Esophagus muscularis mucosa (tissue), 4 donors: ENCODE results near the gene ACVR1. TPM values are rescaled to one million over a fixed set of nuclear protein-coding genes. Genes with fewer than 3 reads are reported as not detected.

ENCODE experiments used
- DNase-seq: peaks from one replicate; pipeline ENCODE4 v3.0.0-alpha.2; 2017; ENCODE audit errors: extremely low spot score
- H3K27ac ChIP-seq, 4 donors: fragments of 200-600 bp; sonication (generic); replicated peaks in 1 of 4; 1 replicate in 3 of 4; 2 replicates in 1 of 4; pipeline ENCODE4 v1.5.1; 2016 to 2019; ENCODE audit warnings: mild to moderate bottlenecking in 1 of 4
- H3K27me3 ChIP-seq, 4 donors: fragments of 200-600 bp; sonication (generic); one replicate each; pipeline versions ENCODE4 v1.5.1 to v1.6.0; 2016 to 2019
- H3K36me3 ChIP-seq, 4 donors: fragments of 200-600 bp; sonication (generic); one replicate each; pipeline ENCODE4 v1.5.1; 2016 to 2019
- H3K4me1 ChIP-seq, 4 donors: fragments of 200-600 bp; sonication (generic); one replicate each; pipeline ENCODE4 v1.5.1; 2016 to 2019
- H3K4me3 ChIP-seq, 4 donors: fragments of 200-600 bp; sonication (generic); 1 replicate in 2 of 4; 2 replicates in 2 of 4; pipeline ENCODE4 v1.5.1; 2016 to 2019; ENCODE audit warnings: mild to moderate bottlenecking in 4 of 4, moderate library complexity in 1 of 4
- H3K9me3 ChIP-seq, 4 donors: fragments of 200-600 bp; sonication (generic); 1 replicate in 3 of 4; 2 replicates in 1 of 4; pipeline ENCODE4 v1.5.1; 2016 to 2019
- EP300 ChIP-seq: sonication (generic); formaldehyde crosslinking; IDR thresholded peaks from one replicate; pipeline ENCODE4 v1.6.1; 2017; ENCODE audit warnings: antibody characterized with exemption
- POLR2A ChIP-seq: fragments of 450-650 bp; IDR thresholded peaks from one replicate; pipeline ENCODE4 v1.6.1; 2017; ENCODE audit warnings: antibody characterized with exemption, moderate library complexity, mild to moderate bottlenecking, low read depth
- POLR2AphosphoS5 ChIP-seq, 2 donors: sonication (generic); formaldehyde crosslinking; IDR thresholded peaks; one replicate each; pipeline ENCODE4 v1.6.1; 2017; ENCODE audit warnings: antibody characterized with exemption in 2 of 2
- WGBS: methylation state at CpG from one replicate; pipeline ENCODE4 v1.1.5; 2018; 5-methylcytosine and 5-hydroxymethylcytosine counted together
- intact Hi-C: fragments of 100-400 bp; cut with DNase I; formaldehyde crosslinking; loops from one replicate; pipeline ENCODE4 v1.15.1; 2023
- total RNA-seq, 4 donors: library from RNA; depleted of rRNA; stranded (reverse); fragments of >200 nt; gene quantifications; one replicate each; pipeline versions ENCODE4 v1.1.0 to v1.2.1, GENCODE V29; 2016
- TF ChIP-seq, protein P1 (sequence below), 3 experiments: fragments of 200-600 bp in 2 of 3; fragments of 450-650 bp in 1 of 3; sonication (generic) in 2 of 3; IDR thresholded peaks; one replicate each; pipeline ENCODE4 v1.5.1; 2017 to 2019; ENCODE audit warnings: antibody characterized with exemption in 3 of 3, mild to moderate bottlenecking in 2 of 3, moderate library complexity in 1 of 3

The ACVR1 gene
- total RNA-seq, 4 donors from 2014 or later: 25.2 to 39.1 (median 32.3) TPM

DNA sequence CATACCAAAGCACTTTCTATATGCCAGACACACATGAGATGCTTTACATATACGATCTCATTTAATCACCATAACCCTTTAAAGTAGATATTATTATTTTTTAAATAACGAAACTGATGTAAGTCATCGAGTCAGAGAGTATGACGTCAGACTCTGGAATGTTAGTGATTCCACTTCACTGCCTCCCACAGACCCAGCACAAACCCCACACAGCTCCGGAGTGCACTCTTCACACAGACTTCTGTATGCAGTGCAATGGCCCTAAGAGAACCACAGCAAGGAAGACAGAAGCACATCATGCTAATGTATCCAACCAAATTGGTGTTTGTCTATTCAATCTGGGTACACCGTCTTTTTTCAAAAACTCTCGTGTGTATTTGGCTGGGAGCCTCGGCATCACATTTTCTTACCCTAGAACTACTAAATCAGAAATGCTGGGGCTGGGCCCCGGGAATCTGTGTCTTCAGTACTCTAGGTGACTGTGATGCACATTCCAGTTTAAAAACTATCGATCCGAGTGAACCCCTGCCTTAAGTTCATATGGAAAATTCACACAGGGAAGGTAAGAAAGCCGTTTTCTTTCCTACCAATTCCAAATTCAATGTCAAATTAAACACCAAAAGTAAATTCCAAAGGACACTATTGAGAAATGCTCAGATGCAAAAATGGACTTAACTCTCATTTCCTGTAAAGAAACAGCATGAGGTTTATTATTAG, 129.7 kb downstream of the ACVR1 start:
- H3K27ac ChIP-seq: no peak overlapping the region
- WGBS: 97% methylated on average over 12 of the region's 12 CpGs
- TF ChIP-seq POLR2AphosphoS5 (IDR thresholded peaks at IDR 0.05) (no peak), POLR2A (no peak)
- TF ChIP-seq, protein P1, sequence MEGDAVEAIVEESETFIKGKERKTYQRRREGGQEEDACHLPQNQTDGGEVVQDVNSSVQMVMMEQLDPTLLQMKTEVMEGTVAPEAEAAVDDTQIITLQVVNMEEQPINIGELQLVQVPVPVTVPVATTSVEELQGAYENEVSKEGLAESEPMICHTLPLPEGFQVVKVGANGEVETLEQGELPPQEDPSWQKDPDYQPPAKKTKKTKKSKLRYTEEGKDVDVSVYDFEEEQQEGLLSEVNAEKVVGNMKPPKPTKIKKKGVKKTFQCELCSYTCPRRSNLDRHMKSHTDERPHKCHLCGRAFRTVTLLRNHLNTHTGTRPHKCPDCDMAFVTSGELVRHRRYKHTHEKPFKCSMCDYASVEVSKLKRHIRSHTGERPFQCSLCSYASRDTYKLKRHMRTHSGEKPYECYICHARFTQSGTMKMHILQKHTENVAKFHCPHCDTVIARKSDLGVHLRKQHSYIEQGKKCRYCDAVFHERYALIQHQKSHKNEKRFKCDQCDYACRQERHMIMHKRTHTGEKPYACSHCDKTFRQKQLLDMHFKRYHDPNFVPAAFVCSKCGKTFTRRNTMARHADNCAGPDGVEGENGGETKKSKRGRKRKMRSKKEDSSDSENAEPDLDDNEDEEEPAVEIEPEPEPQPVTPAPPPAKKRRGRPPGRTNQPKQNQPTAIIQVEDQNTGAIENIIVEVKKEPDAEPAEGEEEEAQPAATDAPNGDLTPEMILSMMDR (IDR thresholded peaks at IDR 0.05): no peak
- no peaks in the 10 kb centered on the region for H3K27me3 ChIP-seq
- peaks cover 3 to 25% (median 12%) of the 10 kb centered on the region in 4 donors for H3K36me3 ChIP-seq
- peaks cover 0 to 13% (median 3%) of the 10 kb centered on the region in 4 donors for H3K4me1 ChIP-seq
- no peak for DNase-seq
- no peaks in the 10 kb centered on the region for H3K9me3 ChIP-seq
- intact Hi-C loops: no loop called here
- no peak overlapping the region for H3K4me3 ChIP-seq

- no peak for DNase-seq
- Histone ChIP-seq H3K9me3 (no peaks in the 10 kb centered on the region), H3K36me3 (peaks cover 0 to 8% (median 2%) of the 10 kb centered on the region in 4 donors), H3K27me3 (no peaks in the 10 kb centered on the region), H3K4me3 (no peak overlapping the region), H3K4me1 (peaks cover 0 to 8% (median 3%) of the 10 kb centered on the region in 4 donors), H3K27ac (no peak overlapping the region)
- intact Hi-C loops: no loop called here
- 98% methylated on average over 6 of the region's 6 CpGs for WGBS
- TF ChIP-seq, protein P1 (IDR thresholded peaks at IDR 0.05): no peak
- TF ChIP-seq POLR2A (no peak), POLR2AphosphoS5 (IDR thresholded peaks at IDR 0.05) (no peak), EP300 (no peak)
Observed at GRCh38 chr2:157744571-157745076, 131.5 kb downstream of the ACVR1 start.

DNA sequence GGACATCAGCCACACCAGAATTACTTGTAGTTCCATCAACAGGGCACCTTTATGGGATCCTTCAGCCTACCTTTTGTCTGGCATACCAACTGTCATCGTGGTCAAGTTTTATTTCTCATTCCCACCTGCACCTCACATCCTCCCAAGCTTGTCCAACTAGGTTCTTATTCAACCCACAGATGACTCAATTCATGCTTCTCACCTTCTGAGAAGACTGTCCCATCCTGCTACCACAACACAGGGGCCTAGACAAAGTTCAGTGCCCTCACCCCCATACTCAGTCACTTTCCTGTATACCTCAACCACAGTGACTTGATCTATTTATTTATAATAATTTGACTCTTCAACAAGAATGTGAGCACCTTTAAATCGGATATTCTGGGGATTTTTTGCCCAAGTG, 133.1 kb downstream of the ACVR1 start:
- no peaks in the 10 kb centered on the region for H3K9me3 ChIP-seq

DNA sequence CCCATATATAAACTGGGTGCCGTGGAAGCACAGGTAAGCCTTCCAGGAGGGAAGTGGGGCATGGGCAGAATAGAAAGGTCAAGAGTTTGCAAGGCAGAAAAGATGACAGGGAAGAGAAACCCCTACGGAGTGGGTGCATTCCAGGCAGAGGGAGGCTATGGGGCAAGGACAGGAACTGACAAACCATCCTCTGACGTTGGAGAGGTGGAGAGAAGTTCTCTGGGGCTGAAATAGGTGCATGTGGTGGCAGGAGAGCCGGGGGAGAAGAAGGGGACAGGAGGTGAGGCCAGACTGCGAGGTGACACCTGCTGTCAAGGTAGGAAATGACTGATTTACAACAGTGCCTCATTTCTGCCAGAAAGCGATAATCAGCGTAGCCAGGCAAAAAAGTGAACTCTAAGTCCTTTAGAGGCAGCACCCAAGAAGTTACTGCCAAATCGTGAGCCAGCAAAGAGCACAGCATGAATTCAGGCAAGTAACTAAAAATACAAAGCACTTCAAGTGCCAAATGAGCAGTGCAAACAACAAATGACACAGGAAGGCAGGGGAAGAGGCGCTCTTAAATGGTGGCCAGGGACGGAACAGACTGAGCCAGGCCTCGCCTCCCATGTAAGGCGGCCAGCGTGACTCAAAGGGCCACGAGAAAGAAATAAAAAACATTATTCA, 134.2 kb downstream of the ACVR1 start:
- no peaks in the 10 kb centered on the region for H3K4me1 ChIP-seq
- H3K27me3 ChIP-seq: no peaks in the 10 kb centered on the region
- H3K4me3 ChIP-seq: no peak overlapping the region
- intact Hi-C loops: no loop called here
- DNase-seq: no peak
- no peaks in the 10 kb centered on the region for H3K9me3 ChIP-seq
- H3K27ac ChIP-seq: no peak overlapping the region
- peaks cover 11 to 23% (median 14%) of the 10 kb centered on the region in 4 donors for H3K36me3 ChIP-seq
- WGBS: 92% methylated on average over 14 of the region's 14 CpGs
- no peak for TF ChIP-seq POLR2A
- TF ChIP-seq, protein P1 (IDR thresholded peaks at IDR 0.05): no peak
- TF ChIP-seq EP300: no peak
- no peak for TF ChIP-seq POLR2AphosphoS5 (IDR thresholded peaks at IDR 0.05)

More for the DNA sequence above, 133.1 kb downstream of the ACVR1 start:
- H3K4me1 ChIP-seq: peaks cover 0 to 2% (median under 1%) of the 10 kb centered on the region in 4 donors
- peaks cover 0 to 12% (median 4%) of the 10 kb centered on the region in 4 donors for H3K36me3 ChIP-seq
- TF ChIP-seq EP300 (no peak), POLR2AphosphoS5 (IDR thresholded peaks at IDR 0.05) (no peak), POLR2A (no peak)
- TF ChIP-seq, protein P1 (IDR thresholded peaks at IDR 0.05): no peak
- no peak overlapping the region for H3K4me3 ChIP-seq
- no peak for DNase-seq
- no peaks in the 10 kb centered on the region for H3K27me3 ChIP-seq
- intact Hi-C loops: no loop called here
- 98% methylated on average over 2 of the region's 2 CpGs for WGBS
- H3K27ac ChIP-seq: no peak overlapping the region
